Mammary epithelial cell (primary cell): ENCODE results near the gene CMSS1.

Experiments used
- EZH2 ChIP-seq: IDR thresholded peaks from 2 replicates; pipeline ENCODE4 v1.6.1; 2012; ENCODE audit warnings: low read length, inconsistent platforms, borderline replicate concordance
- TF ChIP-seq, protein P1 (sequence below), 2 donors: IDR thresholded peaks in 1 of 2; conservative IDR thresholded peaks in 1 of 2; 2 replicates each; pipeline ENCODE4 v1.5.1; 2011 to 2012; ENCODE audit warnings: inconsistent platforms in 2 of 2, low read length in 2 of 2, mild to moderate bottlenecking in 2 of 2, control low read depth in 1 of 2, low read depth in 1 of 2; ENCODE audit not compliant: insufficient read depth in 1 of 2; ENCODE audit errors: extremely low read depth in 1 of 2

- TF ChIP-seq, protein P1, sequence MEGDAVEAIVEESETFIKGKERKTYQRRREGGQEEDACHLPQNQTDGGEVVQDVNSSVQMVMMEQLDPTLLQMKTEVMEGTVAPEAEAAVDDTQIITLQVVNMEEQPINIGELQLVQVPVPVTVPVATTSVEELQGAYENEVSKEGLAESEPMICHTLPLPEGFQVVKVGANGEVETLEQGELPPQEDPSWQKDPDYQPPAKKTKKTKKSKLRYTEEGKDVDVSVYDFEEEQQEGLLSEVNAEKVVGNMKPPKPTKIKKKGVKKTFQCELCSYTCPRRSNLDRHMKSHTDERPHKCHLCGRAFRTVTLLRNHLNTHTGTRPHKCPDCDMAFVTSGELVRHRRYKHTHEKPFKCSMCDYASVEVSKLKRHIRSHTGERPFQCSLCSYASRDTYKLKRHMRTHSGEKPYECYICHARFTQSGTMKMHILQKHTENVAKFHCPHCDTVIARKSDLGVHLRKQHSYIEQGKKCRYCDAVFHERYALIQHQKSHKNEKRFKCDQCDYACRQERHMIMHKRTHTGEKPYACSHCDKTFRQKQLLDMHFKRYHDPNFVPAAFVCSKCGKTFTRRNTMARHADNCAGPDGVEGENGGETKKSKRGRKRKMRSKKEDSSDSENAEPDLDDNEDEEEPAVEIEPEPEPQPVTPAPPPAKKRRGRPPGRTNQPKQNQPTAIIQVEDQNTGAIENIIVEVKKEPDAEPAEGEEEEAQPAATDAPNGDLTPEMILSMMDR (conservative IDR thresholded peaks at IDR 0.05 in 1 of 2, IDR thresholded peaks at IDR 0.05 in 1 of 2; ENCODE audit: extremely low read depth in 1 of 2, insufficient read depth in 1 of 2, low read depth in 1 of 2, low read length in 2 of 2), result no peak
- TF ChIP-seq EZH2, result no peak
Measured at GRCh38 chr3:99774467-99774866, 43.2 kb upstream of the CMSS1 start.
